HCT116 (cell line): Measurements from ENCODE around the gene ATP6V0D1. TPM values are rescaled to one million over a fixed set of nuclear protein-coding genes. Genes with fewer than 3 reads are reported as not detected.

Source experiments
- ATAC-seq: fragments of 200-7000 bp; cut with Tn5 transposase; 2 replicates; pipeline ENCODE4 v1.9.1; 2020; ENCODE audit warnings: mild to moderate bottlenecking, moderate library complexity
- BruUV-seq: library from RNA; stranded (reverse); fragments of 400-500 nt; replicated peaks from 2 replicates; lab custom pipeline; 2021; lab: Mats Ljungman, UMichigan
- CTCF ChIA-PET: fragments of 300-600 bp; sonication (Branson Sonifier 250); formaldehyde crosslinking; loops from one replicate; lab custom pipeline; 2021; ENCODE audit warnings: antibody characterized with exemption; lab: Charles Lee
- POLR2A ChIA-PET: fragments of 300-600, 350-600 bp; sonication (Branson Sonifier 250); formaldehyde crosslinking; loops from one replicate; lab custom pipeline; 2021; ENCODE audit warnings: antibody characterized with exemption; lab: Charles Lee
- RAD21 ChIA-PET, 2 experiments: fragments of 300-600 bp; sonication (Branson Sonifier 250); formaldehyde crosslinking; loops; one replicate each; lab custom pipeline; 2023; ENCODE audit warnings: low total read pairs in 2 of 2; ENCODE audit not compliant: uncharacterized antibody in 2 of 2, unreplicated experiment in 2 of 2, low non-redundant PET in 1 of 2; lab: Charles Lee
- DNase-seq: peaks from one replicate; pipeline ENCODE4 v3.0.0-alpha.2; 2010; ENCODE audit warnings: low read depth, low spot score
- H2AFZ ChIP-seq: fragments of 200-600 bp; shearing (Covaris generic), sonication (generic); 2 replicates; pipeline ENCODE4 v1.6.1; 2017; ENCODE audit warnings: low read depth, mixed run types, mixed read lengths, antibody characterized with exemption, low read length; ENCODE audit not compliant: poor library complexity, severe bottlenecking
- H3K27ac ChIP-seq: 2 replicates; pipeline ENCODE4 v1.5.1; 2012; ENCODE audit warnings: low read depth, low read length
- H3K27me3 ChIP-seq: fragments of 200-600 bp; sonication (generic); 2 replicates; pipeline ENCODE4 v1.6.1; 2016; ENCODE audit warnings: mixed run types, low read length, mixed read lengths; ENCODE audit not compliant: insufficient read depth
- H3K36me3 ChIP-seq, 2 experiments: fragments of 200-500 bp in 1 of 2; fragments of 200-600 bp in 1 of 2; sonication (Bioruptor generic) in 1 of 2; sonication (generic) in 1 of 2; 2 replicates each; pipeline versions ENCODE4 v1.5.1 to v1.6.1; 2014 to 2016; ENCODE audit warnings: low read length in 2 of 2, inconsistent platforms in 1 of 2, mixed read lengths in 1 of 2, mixed run types in 1 of 2; ENCODE audit not compliant: insufficient read depth in 2 of 2, control insufficient read depth in 1 of 2
- H3K4me1 ChIP-seq, 2 experiments: fragments of 200-600 bp in 1 of 2; sonication (generic) in 1 of 2; 2 replicates each; pipeline versions ENCODE4 v1.5.1 to v1.6.1; 2012 to 2017; ENCODE audit warnings: low read length in 2 of 2, inconsistent platforms in 1 of 2, mild to moderate bottlenecking in 1 of 2, mixed read lengths in 1 of 2, mixed run types in 1 of 2, moderate library complexity in 1 of 2; ENCODE audit not compliant: insufficient read depth in 2 of 2, control insufficient read depth in 1 of 2
- H3K4me2 ChIP-seq: fragments of 200-600 bp; sonication (generic); 2 replicates; pipeline ENCODE4 v1.6.1; 2017; ENCODE audit warnings: mixed run types, low read length, mixed read lengths
- H3K4me3 ChIP-seq, 2 experiments: fragments of 200-600 bp in 1 of 2; sonication (generic) in 1 of 2; replicated peaks in 1 of 2; 2 replicates each; pipeline ENCODE4 v1.5.1; 2011 to 2016; ENCODE audit warnings: low read length in 2 of 2, control low read depth in 1 of 2, low read depth in 1 of 2, mild to moderate bottlenecking in 1 of 2, mixed read lengths in 1 of 2, mixed run types in 1 of 2
- H3K79me2 ChIP-seq: fragments of 200-600 bp; sonication (generic); 2 replicates; pipeline ENCODE4 v1.6.1; 2017; ENCODE audit warnings: mild to moderate bottlenecking, mixed run types, low read length, moderate library complexity, mixed read lengths; ENCODE audit not compliant: insufficient read depth
- H3K9ac ChIP-seq: fragments of 200-600 bp; sonication (generic); 2 replicates; pipeline ENCODE4 v1.6.1; 2016; ENCODE audit warnings: low read length, mixed read lengths
- H3K9me2 ChIP-seq: fragments of 200-600 bp; sonication (generic), shearing (Covaris generic); 2 replicates; pipeline ENCODE4 v1.6.1; 2017; ENCODE audit warnings: mixed run types, mild to moderate bottlenecking, moderate library complexity; ENCODE audit not compliant: insufficient read depth
- H3K9me3 ChIP-seq, 2 experiments: fragments of 200-500 bp in 1 of 2; fragments of 200-600 bp in 1 of 2; sonication (Bioruptor generic) in 1 of 2; sonication (generic) in 1 of 2; 2 replicates each; pipeline ENCODE4 v1.6.1; 2014 to 2017; ENCODE audit warnings: low read length in 2 of 2, mixed read lengths in 2 of 2, inconsistent platforms in 1 of 2, low read depth in 1 of 2, mild to moderate bottlenecking in 1 of 2, mixed run types in 1 of 2, moderate library complexity in 1 of 2; ENCODE audit not compliant: control insufficient read depth in 1 of 2, insufficient read depth in 1 of 2
- H4K20me1 ChIP-seq: fragments of 200-600 bp; sonication (generic), shearing (Covaris generic); 2 replicates; pipeline ENCODE4 v1.6.1; 2017; ENCODE audit warnings: mixed run types, mild to moderate bottlenecking, moderate library complexity; ENCODE audit not compliant: insufficient read depth
- ATF3 ChIP-seq: IDR thresholded peaks from 2 replicates; pipeline ENCODE4 v1.6.1; 2012
- CEBPB ChIP-seq: IDR thresholded peaks from 2 replicates; pipeline ENCODE4 v1.6.1; 2012; ENCODE audit warnings: low read depth
- CTCF ChIP-seq, 3 experiments: fragments of 200-600 bp in 1 of 3; sonication (generic) in 1 of 3; IDR thresholded peaks in 2 of 3; conservative IDR thresholded peaks in 1 of 3; 2 replicates each; pipeline ENCODE4 v1.5.1; 2012 to 2017; ENCODE audit warnings: low read depth in 2 of 3, low read length in 2 of 3, antibody characterized with exemption in 1 of 3, borderline replicate concordance in 1 of 3, control low read depth in 1 of 3, mild to moderate bottlenecking in 1 of 3, mixed read lengths in 1 of 3, mixed run types in 1 of 3, moderate library complexity in 1 of 3; ENCODE audit not compliant: insufficient read depth in 1 of 3
- ELF1 ChIP-seq: IDR thresholded peaks from 2 replicates; pipeline ENCODE4 v1.6.1; 2012; ENCODE audit warnings: low read depth, borderline replicate concordance
- EZH2 ChIP-seq: fragments of 200-600 bp; sonication (generic); IDR thresholded peaks from 2 replicates; pipeline ENCODE4 v1.6.1; 2017; ENCODE audit warnings: antibody characterized with exemption, mixed run types
- FOSL1 ChIP-seq: IDR thresholded peaks from 2 replicates; pipeline ENCODE4 v1.6.1; 2012; ENCODE audit warnings: low read depth
- MAX ChIP-seq: IDR thresholded peaks from 2 replicates; pipeline ENCODE4 v1.6.1; 2012
- REST ChIP-seq: IDR thresholded peaks from 2 replicates; pipeline ENCODE4 v1.6.1; 2012; ENCODE audit warnings: low read depth
- SP1 ChIP-seq: IDR thresholded peaks from 2 replicates; pipeline ENCODE4 v1.6.1; 2012; ENCODE audit warnings: low read depth
- TCF7L2 ChIP-seq: IDR thresholded peaks from 2 replicates; pipeline ENCODE4 v1.7.0; 2011; ENCODE audit warnings: borderline replicate concordance, inconsistent platforms; ENCODE audit not compliant: insufficient read depth, insufficient read length; ENCODE audit errors: extremely low read depth
- ZFX ChIP-seq: fragments of 450-650 bp; IDR thresholded peaks from 2 replicates; pipeline ENCODE4 v1.6.1; 2017
- ZNF274 ChIP-seq: fragments of 200-500 bp; sonication (Bioruptor generic); IDR thresholded peaks from 2 replicates; pipeline ENCODE4 v1.6.1; 2014; ENCODE audit warnings: mild to moderate bottlenecking, low read depth, low read length, inconsistent platforms
- intact Hi-C: fragments of 100-400 bp; cut with micrococcal nuclease; formaldehyde crosslinking; loops from 2 replicates; pipeline ENCODE4 v1.10.0; 2022
- total RNA-seq: library from RNA; stranded (reverse); gene quantifications from one replicate; pipeline ENCODE4 v1.2.1, GENCODE V29; 2021; ENCODE audit not compliant: unreplicated experiment

ATP6V0D1 gene
- total RNA-seq, 1 experiment from 2014 or later = 36.6 TPM

- Histone ChIP-seq H3K27me3 (no peaks in the 10 kb centered on the region), H2AFZ (no peak overlapping the region), H3K79me2 (peaks cover 10% of the 10 kb centered on the region; the same call in 1 of the 2 replicates), H3K27ac (no peak overlapping the region), H3K4me2 (no peak overlapping the region), H4K20me1 (no peaks in the 10 kb centered on the region), H3K9ac (no peak overlapping the region), H3K4me1 (peaks cover 6 to 19% of the 10 kb centered on the region in 2 experiments; a peak in 3 of 4 replicates), H3K4me3 (no peak overlapping the region), H3K9me3 (no peaks in the 10 kb centered on the region), H3K36me3 (no peaks in the 10 kb centered on the region), H3K9me2 (no peaks in the 10 kb centered on the region)
- intact Hi-C loops = no loop called here
- POLR2A ChIA-PET = no interaction called here
- ATAC-seq (no peak), DNase-seq (no peak)
- CTCF ChIA-PET = interaction anchor here (1.1 to 2.5 kb wide), 3 partner anchors 15 to 34 kb away, joined by 3 to 7 read pairs (median 3); no protein-coding TSS in a partner anchor
- TF ChIP-seq SP1 (no peak), CEBPB (no peak), MAX (no peak), ZNF274 (no peak), EZH2 (no peak), CTCF (IDR thresholded peaks at IDR 0.05 in 2 of 3, conservative IDR thresholded peaks at IDR 0.05 in 1 of 3; ENCODE audit: borderline replicate concordance in 1 of 3, insufficient read depth in 1 of 3, low read depth in 2 of 3, low read length in 2 of 3) (no peak), ZFX (no peak), FOSL1 (no peak), TCF7L2 (no peak), ELF1 (no peak), REST (no peak), ATF3 (no peak)
- BruUV-seq = no TSS peak
- RAD21 ChIA-PET = no interaction called here
Measured at GRCh38 chr16:67461600-67462278, 19.2 kb downstream of the ATP6V0D1 start.
